Neuron (in vitro differentiated cells): ENCODE results near the gene ZNF768.
"Not testable (repeated sequence)": the region's sequence is repeated elsewhere in the genome, so short reads cannot be mapped to it uniquely, and the experiment has no call there.

Source experiments
- H2AFZ ChIP-seq: one replicate; pipeline ENCODE4 v1.6.1; 2013; ENCODE audit warnings: low read depth, mild to moderate bottlenecking, inconsistent platforms, low read length, moderate library complexity
- H3K27me3 ChIP-seq: one replicate; pipeline ENCODE4 v1.6.1; 2013; ENCODE audit warnings: low read length; ENCODE audit not compliant: insufficient read depth
- H3K36me3 ChIP-seq: one replicate; pipeline ENCODE4 v1.6.1; 2013; ENCODE audit warnings: low read length; ENCODE audit not compliant: insufficient read depth
- H3K4me1 ChIP-seq: one replicate; pipeline ENCODE4 v1.6.1; 2013; ENCODE audit warnings: low read length; ENCODE audit not compliant: insufficient read depth
- H3K4me3 ChIP-seq: 2 replicates; pipeline ENCODE4 v1.5.1; 2013; ENCODE audit warnings: mild to moderate bottlenecking, low read length, moderate library complexity
- H3K9me3 ChIP-seq: one replicate; pipeline ENCODE4 v1.6.1; 2013; ENCODE audit warnings: low read length

Gene ZNF768

GRCh38 chr16:30522702-30523463, 3.5 kb downstream of the ZNF768 start:
- not testable (repeated sequence) for H3K9me3 ChIP-seq, H3K27me3 ChIP-seq, H3K4me1 ChIP-seq, H2AFZ ChIP-seq, H3K36me3 ChIP-seq, H3K4me3 ChIP-seq

- Histone ChIP-seq H3K27me3 (no peaks in the 10 kb centered on the region), H3K9me3 (no peaks in the 10 kb centered on the region), H2AFZ (no peak overlapping the region), H3K36me3 (peaks cover 8% of the 10 kb centered on the region), H3K4me3 (no peak overlapping the region), H3K4me1 (peaks cover 5% of the 10 kb centered on the region)
Measured at GRCh38 chr16:30521873-30522641, 4.3 kb downstream of the ZNF768 start.

- no peaks in the 10 kb centered on the region for H3K27me3 ChIP-seq
Measured at GRCh38 chr16:30521476-30521872, 4.9 kb downstream of the ZNF768 start.

GRCh38 chr16:30519120-30520049, 7.0 kb downstream of the ZNF768 start:
- Histone ChIP-seq H3K4me1 (no peaks in the 10 kb centered on the region), H3K27me3 (no peaks in the 10 kb centered on the region), H2AFZ (no peak overlapping the region), H3K4me3 (no peak overlapping the region), H3K9me3 (no peaks in the 10 kb centered on the region), H3K36me3 (peaks cover under 1% of the 10 kb centered on the region)

More at GRCh38 chr16:30521476-30521872, 4.9 kb downstream of the ZNF768 start:
- no peaks in the 10 kb centered on the region for H3K9me3 ChIP-seq
- no peak overlapping the region for H3K4me3 ChIP-seq
- H3K4me1 ChIP-seq, result peaks cover 5% of the 10 kb centered on the region
- no peak overlapping the region for H2AFZ ChIP-seq
- peaks cover 8% of the 10 kb centered on the region for H3K36me3 ChIP-seq

GRCh38 chr16:30518552-30518951, 7.8 kb downstream of the ZNF768 start:
- no peak overlapping the region for H2AFZ ChIP-seq
- no peaks in the 10 kb centered on the region for H3K4me1 ChIP-seq
- H3K9me3 ChIP-seq, result no peaks in the 10 kb centered on the region
- no peak overlapping the region for H3K4me3 ChIP-seq
- no peaks in the 10 kb centered on the region for H3K36me3 ChIP-seq
- no peaks in the 10 kb centered on the region for H3K27me3 ChIP-seq

GRCh38 chr16:30515275-30515674, 11.1 kb downstream of the ZNF768 start:
- Histone ChIP-seq H3K9me3 (no peaks in the 10 kb centered on the region), H3K4me3 (no peak overlapping the region), H3K27me3 (peaks cover 5% of the 10 kb centered on the region)

GRCh38 chr16:30511509-30511908, 14.9 kb downstream of the ZNF768 start:
- H3K4me1 ChIP-seq, result no peaks in the 10 kb centered on the region
- no peak overlapping the region for H3K4me3 ChIP-seq
- peaks cover 10% of the 10 kb centered on the region for H3K27me3 ChIP-seq
- H3K9me3 ChIP-seq, result no peaks in the 10 kb centered on the region
- no peak overlapping the region for H2AFZ ChIP-seq
- no peaks in the 10 kb centered on the region for H3K36me3 ChIP-seq

More at GRCh38 chr16:30515275-30515674, 11.1 kb downstream of the ZNF768 start:
- Histone ChIP-seq H2AFZ (no peak overlapping the region), H3K36me3 (no peaks in the 10 kb centered on the region), H3K4me1 (no peaks in the 10 kb centered on the region)

GRCh38 chr16:30510376-30510938, 15.9 kb downstream of the ZNF768 start:
- no peaks in the 10 kb centered on the region for H3K36me3 ChIP-seq
- H3K4me3 ChIP-seq, result no peak overlapping the region
- H2AFZ ChIP-seq, result no peak overlapping the region
- peaks cover 10% of the 10 kb centered on the region for H3K27me3 ChIP-seq
- H3K4me1 ChIP-seq, result no peaks in the 10 kb centered on the region
- no peaks in the 10 kb centered on the region for H3K9me3 ChIP-seq

GRCh38 chr16:30509081-30509765, 17.1 kb downstream of the ZNF768 start:
- Histone ChIP-seq H3K4me1 (no peaks in the 10 kb centered on the region), H2AFZ (no peak overlapping the region), H3K4me3 (no peak overlapping the region), H3K9me3 (no peaks in the 10 kb centered on the region), H3K36me3 (no peaks in the 10 kb centered on the region), H3K27me3 (peaks cover 10% of the 10 kb centered on the region)

GRCh38 chr16:30503403-30504296, 22.7 kb downstream of the ZNF768 start:
- Histone ChIP-seq H3K4me3 (no peak overlapping the region), H3K4me1 (no peaks in the 10 kb centered on the region), H3K27me3 (peaks cover 2% of the 10 kb centered on the region), H3K9me3 (no peaks in the 10 kb centered on the region), H3K36me3 (no peaks in the 10 kb centered on the region), H2AFZ (no peak overlapping the region)

- Histone ChIP-seq H3K36me3 (no peaks in the 10 kb centered on the region), H3K4me3 (no peak overlapping the region), H3K9me3 (no peaks in the 10 kb centered on the region), H3K4me1 (no peaks in the 10 kb centered on the region), H3K27me3 (no peaks in the 10 kb centered on the region), H2AFZ (no peak overlapping the region)
Measured at GRCh38 chr16:30499284-30499683, 27.1 kb downstream of the ZNF768 start.
